Heart right ventricle (tissue), 16 donors: ENCODE results near the gene COL8A1. TPM values are rescaled to one million over a fixed set of nuclear protein-coding genes. Genes with fewer than 3 reads are reported as not detected.

Source experiments
- ATAC-seq, 8 donors: fragments of 200-7000 bp; cut with Tn5 transposase; one replicate each; pipeline ENCODE4 v1.9.1; 2020; ENCODE audit warnings: mild to moderate bottlenecking in 8 of 8, moderate library complexity in 8 of 8, moderate number of reproducible peaks in 1 of 8
- DNase-seq, 2 donors: peaks; one replicate each; pipeline ENCODE4 v3.0.0-alpha.2; 2020
- H3K27ac ChIP-seq, 10 donors: fragments of 200-600 bp; sonication (generic) in 2 of 10; one replicate each; pipeline versions ENCODE4 v1.5.0 to v1.8.0; 2020 to 2022; ENCODE audit warnings: mild to moderate bottlenecking in 3 of 10
- H3K27me3 ChIP-seq, 7 donors: fragments of 200-600 bp; one replicate each; pipeline ENCODE4 v1.8.0; 2021 to 2022; ENCODE audit warnings: mild to moderate bottlenecking in 2 of 7
- H3K36me3 ChIP-seq, 9 donors: fragments of 200-600 bp; sonication (generic) in 1 of 9; one replicate each; pipeline versions ENCODE4 v1.5.0 to v1.8.0; 2020 to 2022; ENCODE audit warnings: mild to moderate bottlenecking in 2 of 9
- H3K4me1 ChIP-seq, 9 donors: fragments of 200-600 bp; sonication (generic) in 1 of 9; one replicate each; pipeline versions ENCODE4 v1.5.0 to v1.8.0; 2020 to 2022; ENCODE audit warnings: mild to moderate bottlenecking in 4 of 9
- H3K4me3 ChIP-seq, 10 donors: fragments of 200-600 bp; sonication (generic) in 2 of 10; one replicate each; pipeline versions ENCODE4 v1.5.0 to v1.8.0; 2020 to 2022; ENCODE audit warnings: mild to moderate bottlenecking in 7 of 10, moderate library complexity in 2 of 10
- H3K9me3 ChIP-seq, 11 donors: fragments of 200-600 bp in 10 of 11; sonication (generic) in 2 of 11; one replicate each; pipeline versions ENCODE4 v1.5.0 to v1.8.0; 2013 to 2022; ENCODE audit warnings: mild to moderate bottlenecking in 2 of 11, control low read depth in 1 of 11, moderate library complexity in 1 of 11
- WGBS, 2 donors: extraction: QIAGEN DNeasy Blood & Tissue Kit; methylation state at CpG; one replicate each; pipeline ENCODE4 v1.1.7; 2013; ENCODE audit warnings: inconsistent platforms in 1 of 2; 5-methylcytosine and 5-hydroxymethylcytosine counted together
- intact Hi-C, 10 donors: fragments of 100-400 bp; cut with DNase I; formaldehyde crosslinking; loops; one replicate each; pipeline versions ENCODE4 v1.11.1 to v1.14.2; 2022
- polyA plus RNA-seq, 2 donors: library from polyadenylated mRNA; stranded (reverse); fragments of 200-250 nt; gene quantifications; one replicate each; pipeline ENCODE4 v1.2.3, GENCODE V29; 2013
- total RNA-seq, 10 donors: library from RNA; stranded (reverse); fragmentation: NEBNext Ultra II Directional in 3 of 10; extraction: Animal tissue kit (Norgen Biotek cat#: 25700) in 3 of 10; gene quantifications; one replicate each; pipeline versions ENCODE4 v1.2.1 to v1.2.4, GENCODE V29; 2021 to 2023
- TF ChIP-seq, protein P1 (sequence below), 9 donors: fragments of 200-600 bp; sonication (generic) in 2 of 9; IDR thresholded peaks; one replicate each; pipeline versions ENCODE4 v1.5.0 to v1.8.0; 2021 to 2022; ENCODE audit warnings: antibody characterized with exemption in 9 of 9, mild to moderate bottlenecking in 5 of 9, moderate library complexity in 1 of 9
- donor health status: Arrhythmogenic right ventricular cardiomyopathy.
- donor health status: ischemic (EF 13 %, LVEDD 7.1; RV severe dilation, severe dysfunction).
- donor health status: healthy with polysubstance abuse.
- donor health status: DM: no; HTN: yes; CAD: no.
- donor health status: DM: no; HTN: no; CAD: no.
- donor health status: ischemic (EF 25% LVEDD 6.9; RV normal size, moderate dysfunction).
- donor health status: ischemic (EF 25% LVEDD 5.7; RV mildly dilated, moderate dysfunction).
- donor health status: healthy.
- donor health status: DM: yes; HTN: yes; CAD: no.
- donor health status: Ischemic cardiomyopathy.
- donor health status: ischemic (EF 35%, LVEDD 5.7; RV mildly dilated, moderate dysfunction).
- donor health status: nonischemic (EF 11% LVEDD 7.7; RV severe dilation, severe dysfunction).
- donor health status: DM: yes; HTN: yes; CAD: no.
- donor health status: PGD.
- donor health status: ischemic (EF 29% LVEDD 5.4; RV normal size, mild dysfunction).
- donor health status: nonischemic (EF 23%, LVEDD 6.1; RV moderate dilation, normal function).

Gene COL8A1
- total and polyA plus RNA-seq, 12 donors, result 7.5 to 32.2 (median 14.5) TPM

DNA sequence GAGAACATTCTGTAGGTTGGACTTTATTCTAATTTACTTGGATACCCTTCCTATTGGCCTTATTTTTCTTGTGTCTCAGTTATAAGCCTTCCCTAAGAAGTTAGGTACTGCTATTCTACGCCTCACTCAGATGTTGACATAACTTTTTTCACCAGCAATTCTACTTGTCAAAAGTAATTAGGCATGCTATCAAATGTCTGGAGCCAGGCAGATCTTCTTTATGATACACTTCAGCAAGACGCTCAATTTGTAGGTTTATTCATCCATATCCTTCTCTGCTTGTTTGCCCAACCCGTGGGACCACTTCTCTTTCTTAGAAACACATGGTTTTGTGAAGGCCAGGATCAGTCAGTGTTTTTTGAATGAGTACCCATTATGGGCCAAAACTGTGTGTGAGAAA, 36.2 kb upstream of the COL8A1 start:
- Histone ChIP-seq H3K27me3 (no peaks in the 10 kb centered on the region), H3K4me1 (no peaks in the 10 kb centered on the region), H3K4me3 (no peak overlapping the region), H3K36me3 (no peaks in the 10 kb centered on the region), H3K9me3 (no peaks in the 10 kb centered on the region), H3K27ac (no peak overlapping the region)
- 70 to 71% methylated on average over 3 of the region's 3 CpGs for WGBS, 2 donors
- TF ChIP-seq, protein P1, sequence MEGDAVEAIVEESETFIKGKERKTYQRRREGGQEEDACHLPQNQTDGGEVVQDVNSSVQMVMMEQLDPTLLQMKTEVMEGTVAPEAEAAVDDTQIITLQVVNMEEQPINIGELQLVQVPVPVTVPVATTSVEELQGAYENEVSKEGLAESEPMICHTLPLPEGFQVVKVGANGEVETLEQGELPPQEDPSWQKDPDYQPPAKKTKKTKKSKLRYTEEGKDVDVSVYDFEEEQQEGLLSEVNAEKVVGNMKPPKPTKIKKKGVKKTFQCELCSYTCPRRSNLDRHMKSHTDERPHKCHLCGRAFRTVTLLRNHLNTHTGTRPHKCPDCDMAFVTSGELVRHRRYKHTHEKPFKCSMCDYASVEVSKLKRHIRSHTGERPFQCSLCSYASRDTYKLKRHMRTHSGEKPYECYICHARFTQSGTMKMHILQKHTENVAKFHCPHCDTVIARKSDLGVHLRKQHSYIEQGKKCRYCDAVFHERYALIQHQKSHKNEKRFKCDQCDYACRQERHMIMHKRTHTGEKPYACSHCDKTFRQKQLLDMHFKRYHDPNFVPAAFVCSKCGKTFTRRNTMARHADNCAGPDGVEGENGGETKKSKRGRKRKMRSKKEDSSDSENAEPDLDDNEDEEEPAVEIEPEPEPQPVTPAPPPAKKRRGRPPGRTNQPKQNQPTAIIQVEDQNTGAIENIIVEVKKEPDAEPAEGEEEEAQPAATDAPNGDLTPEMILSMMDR (IDR thresholded peaks at IDR 0.05), result no peak
- intact Hi-C loops, result no loop called here
- DNase-seq, result no peak
- ATAC-seq, result no peak

DNA sequence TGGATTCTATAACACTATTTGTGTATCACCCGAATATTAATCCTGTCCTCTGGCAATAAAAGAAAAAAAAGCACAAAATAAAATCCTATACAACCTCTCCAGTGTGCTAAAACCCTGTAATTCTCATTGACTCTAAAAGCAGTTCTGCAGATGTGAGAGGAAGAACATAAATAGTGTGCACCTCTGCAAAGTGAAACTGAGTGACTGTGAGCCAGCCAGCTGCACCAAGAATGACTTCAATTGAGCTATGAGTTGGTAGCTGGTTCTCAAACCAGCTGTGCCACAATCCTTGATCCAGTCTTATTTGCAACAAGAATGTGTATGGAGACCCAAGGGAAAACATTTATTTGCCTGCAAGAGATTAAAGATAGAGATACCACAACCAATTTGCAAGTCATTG, 31.2 kb upstream of the COL8A1 start:
- intact Hi-C loops, result no loop called here
- H3K4me1 ChIP-seq, result no peaks in the 10 kb centered on the region
- no peak overlapping the region for H3K4me3 ChIP-seq
- no peaks in the 10 kb centered on the region for H3K36me3 ChIP-seq
- H3K27me3 ChIP-seq, result no peaks in the 10 kb centered on the region
- WGBS, 2 donors, result 64 to 72% methylated on average over 1 of the region's 1 CpG
- no peak for ATAC-seq
- no peak for DNase-seq
- no peak overlapping the region for H3K27ac ChIP-seq
- TF ChIP-seq, protein P1 (IDR thresholded peaks at IDR 0.05), result no peak
- no peaks in the 10 kb centered on the region for H3K9me3 ChIP-seq

DNA sequence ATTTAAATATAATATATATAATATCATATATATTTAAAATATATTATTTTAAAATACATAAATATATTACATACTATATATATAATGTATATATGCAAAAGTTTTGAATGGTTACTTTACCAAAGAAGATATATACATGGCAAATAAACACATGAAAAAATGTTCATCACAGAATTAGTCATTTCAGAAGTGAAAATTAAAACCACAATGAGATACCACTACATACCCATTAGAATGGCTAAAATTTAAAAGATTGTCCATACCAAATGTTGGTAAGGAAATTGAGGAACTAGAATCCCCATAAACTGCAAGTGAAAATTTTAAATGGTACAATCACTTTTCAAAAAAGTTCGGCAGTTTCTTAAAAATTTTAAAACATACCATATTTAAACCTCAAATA, 23.6 kb upstream of the COL8A1 start:
- Histone ChIP-seq H3K27me3 (no peaks in the 10 kb centered on the region), H3K4me1 (no peaks in the 10 kb centered on the region), H3K9me3 (peaks cover 0 to 5% (median 0%) of the 10 kb centered on the region in 11 donors), H3K36me3 (no peaks in the 10 kb centered on the region), H3K4me3 (no peak overlapping the region), H3K27ac (no peak overlapping the region)
- TF ChIP-seq, protein P1 (IDR thresholded peaks at IDR 0.05), result no peak
- intact Hi-C loops, result no loop called here
- no peak for DNase-seq
- ATAC-seq, result no peak
- WGBS, 2 donors, result 84% methylated on average over 1 of the region's 1 CpG

DNA sequence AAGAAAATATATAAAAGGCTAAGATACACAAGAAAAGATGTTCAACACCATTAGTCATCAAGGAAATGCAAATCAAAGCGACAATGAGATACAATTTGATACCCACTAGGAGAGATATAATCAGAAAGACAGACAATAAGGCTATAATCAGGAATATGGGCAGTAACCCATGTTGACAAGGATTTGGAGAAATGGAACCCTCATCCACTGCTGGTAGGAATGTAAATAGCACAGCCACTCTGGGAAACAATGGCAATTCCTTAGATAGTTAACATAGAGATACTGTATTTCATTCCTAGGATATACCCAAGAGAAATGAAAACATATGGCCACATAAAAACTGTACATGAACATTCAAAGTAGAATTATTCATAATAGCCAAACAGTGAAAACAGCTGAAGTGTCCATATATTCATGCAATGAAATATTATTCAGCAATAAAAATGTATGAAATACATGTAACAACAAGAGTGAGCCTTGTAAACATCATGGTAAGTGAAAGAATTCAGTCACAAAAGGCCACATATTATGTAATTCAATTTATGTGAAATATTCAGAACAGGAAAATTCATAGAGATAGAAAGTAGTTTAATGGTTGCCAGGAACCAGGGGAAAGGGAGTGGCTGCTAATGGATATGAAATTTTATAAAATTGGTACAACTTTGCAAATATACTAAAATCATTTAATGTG, 18.2 kb upstream of the COL8A1 start:
- H3K36me3 ChIP-seq, result no peaks in the 10 kb centered on the region
- no peak overlapping the region for H3K27ac ChIP-seq
- WGBS, 2 donors, result 90 to 97% methylated on average over 1 of the region's 1 CpG
- H3K9me3 ChIP-seq, result peaks cover 0 to 5% (median 0%) of the 10 kb centered on the region in 11 donors
- DNase-seq, result no peak
- intact Hi-C loops, result no loop called here
- no peak overlapping the region for H3K4me3 ChIP-seq
- peaks cover 0 to 2% (median 0%) of the 10 kb centered on the region in 9 donors for H3K4me1 ChIP-seq
- H3K27me3 ChIP-seq, result no peaks in the 10 kb centered on the region
- TF ChIP-seq, protein P1 (IDR thresholded peaks at IDR 0.05), result no peak
- ATAC-seq, result no peak
